H9 (cell line): ENCODE measurements around the gene NTMT1. TPM values are rescaled to one million over a fixed set of nuclear protein-coding genes. Genes with fewer than 3 reads are reported as not detected.

Experiments
- DNase-seq: peaks from one replicate; pipeline ENCODE4 v3.0.0-alpha.2; 2017
- H2AFZ ChIP-seq: one replicate; pipeline ENCODE4 v1.6.1; 2013; ENCODE audit warnings: mild to moderate bottlenecking, low read length, control low read depth, moderate library complexity
- H2AK5ac ChIP-seq: 2 replicates; pipeline ENCODE4 v1.6.1; 2013; ENCODE audit warnings: low read length, control low read depth, mixed read lengths; ENCODE audit not compliant: insufficient read length
- H2BK120ac ChIP-seq: one replicate; pipeline ENCODE4 v1.6.1; 2013; ENCODE audit warnings: low read depth, mild to moderate bottlenecking, low read length, control low read depth, inconsistent platforms; ENCODE audit not compliant: poor library complexity, severe bottlenecking
- H2BK12ac ChIP-seq: 2 replicates; pipeline ENCODE4 v1.6.1; 2013; ENCODE audit warnings: low read length, control low read depth, mixed read lengths, low read depth; ENCODE audit not compliant: insufficient read length
- H2BK15ac ChIP-seq: 2 replicates; pipeline ENCODE4 v1.6.1; 2013; ENCODE audit warnings: low read depth, low read length, control low read depth
- H2BK20ac ChIP-seq: one replicate; pipeline ENCODE4 v1.6.1; 2013; ENCODE audit warnings: low read depth, mild to moderate bottlenecking, low read length, control low read depth, inconsistent platforms; ENCODE audit not compliant: poor library complexity, severe bottlenecking
- H2BK5ac ChIP-seq: 2 replicates; pipeline ENCODE4 v1.6.1; 2013; ENCODE audit warnings: low read length, control low read depth, mixed read lengths; ENCODE audit not compliant: insufficient read length
- H3K14ac ChIP-seq: 2 replicates; pipeline ENCODE4 v1.6.1; 2013; ENCODE audit warnings: low read length, control low read depth; ENCODE audit not compliant: insufficient read depth
- H3K18ac ChIP-seq: 2 replicates; pipeline ENCODE4 v1.6.1; 2013; ENCODE audit warnings: low read depth, mild to moderate bottlenecking, mixed read lengths, low read length, control low read depth; ENCODE audit not compliant: insufficient read length
- H3K23ac ChIP-seq: 2 replicates; pipeline ENCODE4 v1.6.1; 2013; ENCODE audit warnings: low read length, control low read depth, mixed read lengths, low read depth; ENCODE audit not compliant: insufficient read length
- H3K23me2 ChIP-seq: 2 replicates; pipeline ENCODE4 v1.6.1; 2013; ENCODE audit warnings: low read depth, mild to moderate bottlenecking, mixed read lengths, low read length, control low read depth; ENCODE audit not compliant: insufficient read length, poor library complexity, severe bottlenecking
- H3K27ac ChIP-seq: 2 replicates; pipeline ENCODE4 v1.5.1; 2013; ENCODE audit warnings: low read length, control low read depth, mixed read lengths, low read depth; ENCODE audit not compliant: insufficient read length
- H3K27me3 ChIP-seq: 2 replicates; pipeline ENCODE4 v1.6.1; 2013; ENCODE audit warnings: low read length, control low read depth, inconsistent platforms; ENCODE audit not compliant: insufficient read depth
- H3K4ac ChIP-seq: 2 replicates; pipeline ENCODE4 v1.6.1; 2013; ENCODE audit warnings: low read depth, mild to moderate bottlenecking, control low read depth, inconsistent platforms, low read length, moderate library complexity
- H3K4me1 ChIP-seq: 2 replicates; pipeline ENCODE4 v1.6.1; 2013; ENCODE audit warnings: low read length, control low read depth, inconsistent platforms; ENCODE audit not compliant: insufficient read depth
- H3K4me2 ChIP-seq: 2 replicates; pipeline ENCODE4 v1.6.1; 2013; ENCODE audit warnings: low read length, control low read depth, mixed read lengths; ENCODE audit not compliant: insufficient read length, insufficient read depth
- H3K56ac ChIP-seq: 2 replicates; pipeline ENCODE4 v1.6.1; 2013; ENCODE audit warnings: low read depth, mild to moderate bottlenecking, mixed read lengths, low read length, control low read depth; ENCODE audit not compliant: insufficient read length
- H3K79me1 ChIP-seq: 2 replicates; pipeline ENCODE4 v1.6.1; 2013; ENCODE audit warnings: low read depth, mild to moderate bottlenecking, moderate library complexity, low read length, control low read depth, inconsistent platforms; ENCODE audit not compliant: insufficient read depth, poor library complexity, severe bottlenecking
- H3K79me2 ChIP-seq: 2 replicates; pipeline ENCODE4 v1.6.1; 2013; ENCODE audit warnings: low read length, control low read depth, inconsistent platforms; ENCODE audit not compliant: insufficient read depth
- H3K9ac ChIP-seq: 2 replicates; pipeline ENCODE4 v1.6.1; 2013; ENCODE audit warnings: low read length, control low read depth, mixed read lengths; ENCODE audit not compliant: insufficient read length; ENCODE audit errors: extremely low read depth
- H3K9me3 ChIP-seq: one replicate; pipeline ENCODE4 v1.6.1; 2013; ENCODE audit warnings: low read depth, low read length, inconsistent platforms; ENCODE audit not compliant: control insufficient read depth
- H3T11ph ChIP-seq: one replicate; pipeline ENCODE4 v1.6.1; 2013; ENCODE audit warnings: mild to moderate bottlenecking, low read length, control low read depth, inconsistent platforms
- H4K20me1 ChIP-seq: one replicate; pipeline ENCODE4 v1.6.1; 2013; ENCODE audit not compliant: control insufficient read depth, insufficient read length, insufficient read depth
- H4K5ac ChIP-seq: 2 replicates; pipeline ENCODE4 v1.6.1; 2013; ENCODE audit warnings: low read depth, mild to moderate bottlenecking, mixed read lengths, low read length, control low read depth; ENCODE audit not compliant: insufficient read length
- H4K8ac ChIP-seq: replicated peaks from 2 replicates; pipeline ENCODE4 v1.6.1; 2013; ENCODE audit warnings: low read length, control low read depth, mixed read lengths, low read depth; ENCODE audit not compliant: insufficient read length
- H4K91ac ChIP-seq: 2 replicates; pipeline ENCODE4 v1.6.1; 2013; ENCODE audit warnings: low read depth, mild to moderate bottlenecking, moderate library complexity, mixed read lengths, low read length, control low read depth; ENCODE audit not compliant: insufficient read length
- H3K27ac Mint-ChIP-seq, 3 experiments: 2 replicates in 2 of 3; 3 replicates in 1 of 3; pipeline ENCODE4 v1.8.0; 2020 to 2021; ENCODE audit warnings: mixed read lengths in 3 of 3, mild to moderate bottlenecking in 1 of 3, moderate library complexity in 1 of 3
- H3K27me3 Mint-ChIP-seq: 2 replicates; pipeline ENCODE4 v1.8.0; 2021; ENCODE audit warnings: low read depth, mild to moderate bottlenecking, moderate library complexity, mixed read lengths
- H3K36me3 Mint-ChIP-seq, 3 experiments: 2 replicates in 2 of 3; 3 replicates in 1 of 3; pipeline ENCODE4 v1.8.0; 2020 to 2021; ENCODE audit warnings: low read depth in 3 of 3, mixed read lengths in 3 of 3; ENCODE audit not compliant: insufficient read depth in 1 of 3
- H3K4me1 Mint-ChIP-seq, 2 experiments: 2 replicates each; pipeline ENCODE4 v1.8.0; 2020; ENCODE audit warnings: mixed read lengths in 2 of 2
- H3K4me3 Mint-ChIP-seq, 2 experiments: 2 replicates in 1 of 2; 3 replicates in 1 of 2; pipeline ENCODE4 v1.8.0; 2020 to 2021; ENCODE audit warnings: mild to moderate bottlenecking in 2 of 2, mixed read lengths in 2 of 2, moderate library complexity in 1 of 2
- H3K9me3 Mint-ChIP-seq, 2 experiments: 2 replicates in 1 of 2; 3 replicates in 1 of 2; pipeline ENCODE4 v1.8.0; 2020; ENCODE audit warnings: mild to moderate bottlenecking in 2 of 2, mixed read lengths in 2 of 2, moderate library complexity in 1 of 2
- WGBS: extraction: QIAGEN DNeasy Blood & Tissue Kit; methylation state at CpG from one replicate; pipeline ENCODE4 v1.1.7; 2013; ENCODE audit warnings: missing lambda C conversion rate, low lambda C conversion rate, mixed read lengths; ENCODE audit not compliant: insufficient read length; ENCODE audit errors: extremely low coverage; 5-methylcytosine and 5-hydroxymethylcytosine counted together
- total RNA-seq: library from RNA; stranded (reverse); gene quantifications from 2 replicates; pipeline ENCODE4 v1.2.1, GENCODE V29; 2021
- TF ChIP-seq, protein P1 (sequence below): fragments of 200-600 bp; sonication (generic); conservative IDR thresholded peaks from 3 replicates; pipeline ENCODE4 v1.8.0; 2021; ENCODE audit warnings: antibody characterized with exemption, mild to moderate bottlenecking

The NTMT1 gene
- total RNA-seq, 1 experiment from 2014 or later: 57.9 TPM

GRCh38 chr9:129623331-129623730 lies 2.6 kb upstream of the NTMT1 start:
- no peak overlapping the region for H2BK20ac ChIP-seq
- no peak overlapping the region for H3K23ac ChIP-seq
- peaks cover 6% of the 10 kb centered on the region for H3K79me1 ChIP-seq
- H2BK5ac ChIP-seq: no peak overlapping the region
- H3K27ac ChIP-seq: no peak overlapping the region
- no peaks in the 10 kb centered on the region for H3K9me3 ChIP-seq
- H3K14ac ChIP-seq: no peak overlapping the region
- H3K9ac ChIP-seq: no peak overlapping the region
- H3K27me3 ChIP-seq: peaks cover 22% of the 10 kb centered on the region
- peaks cover 15% of the 10 kb centered on the region for H3K23me2 ChIP-seq
- H3K56ac ChIP-seq: no peak overlapping the region
- no peak for DNase-seq
- H4K91ac ChIP-seq: no peak overlapping the region
- Mint-ChIP-seq H3K4me3 (no peak overlapping the region), H3K9me3 (peaks cover 0 to 6% of the 10 kb centered on the region in 2 experiments; a peak in 3 of 5 replicates), H3K4me1 (peaks cover 28 to 35% of the 10 kb centered on the region in 2 experiments), H3K27ac (no peak overlapping the region; a peak in 1 of 7 replicates), H3K36me3 (peaks cover 3 to 7% (median 7%) of the 10 kb centered on the region in 3 experiments; a peak in 6 of 7 replicates), H3K27me3 (peaks cover 40% of the 10 kb centered on the region)
- H3K18ac ChIP-seq: no peak overlapping the region
- H2BK15ac ChIP-seq: no peak overlapping the region
- H4K20me1 ChIP-seq: no peaks in the 10 kb centered on the region
- H3K4ac ChIP-seq: no peak overlapping the region
- H3K4me2 ChIP-seq: no peak overlapping the region
- H2AFZ ChIP-seq: no peak overlapping the region
- H3T11ph ChIP-seq: no peak overlapping the region
- H4K8ac ChIP-seq: no peak overlapping the region
- 0 out of 2 replicates have a peak, but pooled peaks cover 2% of the 10 kb centered on the region for H3K4me1 ChIP-seq
- no peak overlapping the region for H4K5ac ChIP-seq
- WGBS: no CpG with 5 or more reads among the region's 6 CpGs
- TF ChIP-seq, protein P1, sequence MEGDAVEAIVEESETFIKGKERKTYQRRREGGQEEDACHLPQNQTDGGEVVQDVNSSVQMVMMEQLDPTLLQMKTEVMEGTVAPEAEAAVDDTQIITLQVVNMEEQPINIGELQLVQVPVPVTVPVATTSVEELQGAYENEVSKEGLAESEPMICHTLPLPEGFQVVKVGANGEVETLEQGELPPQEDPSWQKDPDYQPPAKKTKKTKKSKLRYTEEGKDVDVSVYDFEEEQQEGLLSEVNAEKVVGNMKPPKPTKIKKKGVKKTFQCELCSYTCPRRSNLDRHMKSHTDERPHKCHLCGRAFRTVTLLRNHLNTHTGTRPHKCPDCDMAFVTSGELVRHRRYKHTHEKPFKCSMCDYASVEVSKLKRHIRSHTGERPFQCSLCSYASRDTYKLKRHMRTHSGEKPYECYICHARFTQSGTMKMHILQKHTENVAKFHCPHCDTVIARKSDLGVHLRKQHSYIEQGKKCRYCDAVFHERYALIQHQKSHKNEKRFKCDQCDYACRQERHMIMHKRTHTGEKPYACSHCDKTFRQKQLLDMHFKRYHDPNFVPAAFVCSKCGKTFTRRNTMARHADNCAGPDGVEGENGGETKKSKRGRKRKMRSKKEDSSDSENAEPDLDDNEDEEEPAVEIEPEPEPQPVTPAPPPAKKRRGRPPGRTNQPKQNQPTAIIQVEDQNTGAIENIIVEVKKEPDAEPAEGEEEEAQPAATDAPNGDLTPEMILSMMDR: no peak
- H2BK12ac ChIP-seq: no peak overlapping the region
- H3K79me2 ChIP-seq: peaks cover 20% of the 10 kb centered on the region
- H2BK120ac ChIP-seq: no peak overlapping the region
- H2AK5ac ChIP-seq: no peak overlapping the region
